Adrenal gland (tissue), 12 donors: ENCODE measurements around the gene VEGFA. TPM values are rescaled to one million over a fixed set of nuclear protein-coding genes. Genes with fewer than 3 reads are reported as not detected.

Experiments used
- DNase-seq, 7 donors: peaks; one replicate each; pipeline ENCODE4 v3.0.0-alpha.2; 2019 to 2020
- H3K27ac ChIP-seq, 5 donors: fragments of 200-600 bp; sonication (generic) in 4 of 5; 1 replicate in 3 of 5; 2 replicates in 2 of 5; pipeline versions ENCODE4 v1.5.1 to v1.8.0; 2016 to 2020; ENCODE audit warnings: mild to moderate bottlenecking in 1 of 5
- H3K27me3 ChIP-seq: fragments of 200-600 bp; 2 replicates; pipeline ENCODE4 v1.8.0; 2021
- H3K36me3 ChIP-seq, 2 donors: fragments of 200-600 bp; replicated peaks in 1 of 2; 1 replicate in 1 of 2; 2 replicates in 1 of 2; pipeline versions ENCODE4 v1.5.1 to v1.8.0; 2018 to 2022
- H3K4me1 ChIP-seq, 2 donors: fragments of 200-600 bp; replicated peaks in 1 of 2; 1 replicate in 1 of 2; 2 replicates in 1 of 2; pipeline versions ENCODE4 v1.5.1 to v1.8.0; 2018 to 2021
- H3K4me3 ChIP-seq, 4 donors: fragments of 200-600 bp; sonication (generic) in 3 of 4; one replicate each; pipeline ENCODE4 v1.5.1; 2016 to 2018
- H3K9me3 ChIP-seq, 3 donors: fragments of 200-600 bp; sonication (generic) in 1 of 3; replicated peaks in 1 of 3; 1 replicate in 2 of 3; 2 replicates in 1 of 3; pipeline versions ENCODE4 v1.5.1 to v1.8.0; 2016 to 2021
- POLR2A ChIP-seq, 2 donors: fragments of 450-650 bp; IDR thresholded peaks; one replicate each; pipeline ENCODE4 v1.6.1; 2017; ENCODE audit warnings: antibody characterized with exemption in 2 of 2, mild to moderate bottlenecking in 2 of 2, moderate library complexity in 1 of 2
- WGBS, 4 donors: extraction: QIAGEN DNeasy Blood & Tissue Kit in 2 of 4; methylation state at CpG; one replicate each; pipeline versions ENCODE4 v1.1.5 to v1.1.7; 2013 to 2017; 5-methylcytosine and 5-hydroxymethylcytosine counted together
- intact Hi-C, 2 donors: fragments of 100-400 bp; cut with DNase I; formaldehyde crosslinking; loops; one replicate each; pipeline versions ENCODE4 v1.14.1 to v1.15.0; 2022 to 2023
- polyA plus RNA-seq, 3 donors: library from polyadenylated mRNA; stranded (reverse); fragments of 200-250 nt in 2 of 3; fragments of 350-450 nt in 1 of 3; fragmentation: Illumina TruSeq in 1 of 3; extraction: RNeasy Lipid Tissue Mini Kit (QIAGEN cat#74804) in 1 of 3; gene quantifications; one replicate each; pipeline ENCODE4 v1.2.3, GENCODE V29; 2013 to 2014
- total RNA-seq, 9 donors: library from RNA; depleted of rRNA in 4 of 9; stranded (reverse); fragments of >200 nt in 4 of 9; fragments of 120-200 nt in 1 of 9; fragmentation: NEBNext Ultra II Directional in 1 of 9; extraction: Animal tissue kit (Norgen Biotek cat#: 25700) in 1 of 9; gene quantifications; one replicate each; pipeline versions ENCODE4 v1.1.0 to v1.2.4, GENCODE V29; 2013 to 2023
- TF ChIP-seq, protein P1 (sequence below), 6 experiments: fragments of 450-650 bp in 4 of 6; fragments of 200-600 bp in 2 of 6; sonication (generic) in 1 of 6; IDR thresholded peaks; 1 replicate in 5 of 6; 2 replicates in 1 of 6; pipeline versions ENCODE4 v1.5.1 to v1.8.0; 2016 to 2021; ENCODE audit warnings: antibody characterized with exemption in 6 of 6, mild to moderate bottlenecking in 2 of 6, moderate library complexity in 1 of 6
- donor health status: healthy with polysubstance abuse.
- donor health status: Bipolar disorder and iron deficiency.
- donor health status: DM: yes; HTN: yes; CAD: no.
- donor health status: DM: no; HTN: no; CAD: no.
- donor health status: DM: no; HTN: no; CAD: no.
- donor health status: DM: yes; HTN: yes; CAD: no.

VEGFA gene
- total and polyA plus RNA-seq, 12 donors, result 31.5 to 343 (median 101) TPM

DNA sequence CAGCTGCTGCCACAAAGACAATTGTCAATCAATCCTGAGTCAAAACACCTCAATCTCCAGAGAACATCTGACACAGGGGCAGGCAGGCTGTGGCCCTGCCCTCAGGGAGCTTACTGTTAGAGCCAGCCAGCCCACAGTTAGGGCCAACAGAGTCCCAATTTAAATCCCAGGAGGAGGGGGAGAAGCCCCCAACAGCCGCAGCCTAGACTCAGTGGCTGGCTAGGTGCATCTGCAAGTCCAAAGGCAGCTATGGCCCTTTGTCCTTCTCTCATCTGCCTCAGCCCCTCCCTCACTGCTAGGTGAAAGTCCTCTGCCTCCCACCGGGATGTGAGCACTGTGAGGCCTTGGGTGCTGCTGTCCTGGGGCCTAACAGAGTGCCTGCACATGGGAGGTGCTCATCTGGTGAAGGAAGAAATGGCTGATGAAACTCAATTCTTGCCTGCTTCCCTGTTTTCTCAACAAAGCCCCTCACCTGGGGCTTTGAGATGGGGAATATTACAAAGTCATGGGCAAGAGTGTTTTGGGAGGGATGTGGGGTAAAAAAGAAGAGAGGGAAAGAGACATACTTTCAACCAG lies 33.7 kb upstream of the VEGFA start:
- TF ChIP-seq, protein P1, sequence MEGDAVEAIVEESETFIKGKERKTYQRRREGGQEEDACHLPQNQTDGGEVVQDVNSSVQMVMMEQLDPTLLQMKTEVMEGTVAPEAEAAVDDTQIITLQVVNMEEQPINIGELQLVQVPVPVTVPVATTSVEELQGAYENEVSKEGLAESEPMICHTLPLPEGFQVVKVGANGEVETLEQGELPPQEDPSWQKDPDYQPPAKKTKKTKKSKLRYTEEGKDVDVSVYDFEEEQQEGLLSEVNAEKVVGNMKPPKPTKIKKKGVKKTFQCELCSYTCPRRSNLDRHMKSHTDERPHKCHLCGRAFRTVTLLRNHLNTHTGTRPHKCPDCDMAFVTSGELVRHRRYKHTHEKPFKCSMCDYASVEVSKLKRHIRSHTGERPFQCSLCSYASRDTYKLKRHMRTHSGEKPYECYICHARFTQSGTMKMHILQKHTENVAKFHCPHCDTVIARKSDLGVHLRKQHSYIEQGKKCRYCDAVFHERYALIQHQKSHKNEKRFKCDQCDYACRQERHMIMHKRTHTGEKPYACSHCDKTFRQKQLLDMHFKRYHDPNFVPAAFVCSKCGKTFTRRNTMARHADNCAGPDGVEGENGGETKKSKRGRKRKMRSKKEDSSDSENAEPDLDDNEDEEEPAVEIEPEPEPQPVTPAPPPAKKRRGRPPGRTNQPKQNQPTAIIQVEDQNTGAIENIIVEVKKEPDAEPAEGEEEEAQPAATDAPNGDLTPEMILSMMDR (IDR thresholded peaks at IDR 0.05), result no peak
- TF ChIP-seq POLR2A (IDR thresholded peaks at IDR 0.05), result no peak
- no peaks in the 10 kb centered on the region for H3K4me1 ChIP-seq
- intact Hi-C loops, result no loop called here
- DNase-seq, result peak in 1 of 7 donors; percentile 5
- H3K27ac ChIP-seq, result no peak overlapping the region
- no peak overlapping the region for H3K4me3 ChIP-seq
- 91 to 94% (median 94%) methylated on average over 2 of the region's 2 CpGs; no CpG with 5 or more reads in 1 of the 4 donors for WGBS, 4 donors
- peaks cover 0 to under 1% (median 0%) of the 10 kb centered on the region in 3 donors for H3K9me3 ChIP-seq
- H3K27me3 ChIP-seq, result no peaks in the 10 kb centered on the region
- H3K36me3 ChIP-seq, result no peaks in the 10 kb centered on the region

- peak in 1 of 7 donors; percentile 5 for DNase-seq
- H3K27ac ChIP-seq, result no peak overlapping the region
- H3K27me3 ChIP-seq, result no peaks in the 10 kb centered on the region
- no peak overlapping the region for H3K4me3 ChIP-seq
- TF ChIP-seq POLR2A (IDR thresholded peaks at IDR 0.05), result no peak
- no peaks in the 10 kb centered on the region for H3K9me3 ChIP-seq
- no peaks in the 10 kb centered on the region for H3K36me3 ChIP-seq
- intact Hi-C loops, result no loop called here
- WGBS, 4 donors, result 86 to 100% (median 90%) methylated on average over 1 to 2 of the region's 2 CpGs
- no peaks in the 10 kb centered on the region for H3K4me1 ChIP-seq
These were observed 33.2 kb upstream of the VEGFA start for GRCh38 chr6:43736844-43737243.

DNA sequence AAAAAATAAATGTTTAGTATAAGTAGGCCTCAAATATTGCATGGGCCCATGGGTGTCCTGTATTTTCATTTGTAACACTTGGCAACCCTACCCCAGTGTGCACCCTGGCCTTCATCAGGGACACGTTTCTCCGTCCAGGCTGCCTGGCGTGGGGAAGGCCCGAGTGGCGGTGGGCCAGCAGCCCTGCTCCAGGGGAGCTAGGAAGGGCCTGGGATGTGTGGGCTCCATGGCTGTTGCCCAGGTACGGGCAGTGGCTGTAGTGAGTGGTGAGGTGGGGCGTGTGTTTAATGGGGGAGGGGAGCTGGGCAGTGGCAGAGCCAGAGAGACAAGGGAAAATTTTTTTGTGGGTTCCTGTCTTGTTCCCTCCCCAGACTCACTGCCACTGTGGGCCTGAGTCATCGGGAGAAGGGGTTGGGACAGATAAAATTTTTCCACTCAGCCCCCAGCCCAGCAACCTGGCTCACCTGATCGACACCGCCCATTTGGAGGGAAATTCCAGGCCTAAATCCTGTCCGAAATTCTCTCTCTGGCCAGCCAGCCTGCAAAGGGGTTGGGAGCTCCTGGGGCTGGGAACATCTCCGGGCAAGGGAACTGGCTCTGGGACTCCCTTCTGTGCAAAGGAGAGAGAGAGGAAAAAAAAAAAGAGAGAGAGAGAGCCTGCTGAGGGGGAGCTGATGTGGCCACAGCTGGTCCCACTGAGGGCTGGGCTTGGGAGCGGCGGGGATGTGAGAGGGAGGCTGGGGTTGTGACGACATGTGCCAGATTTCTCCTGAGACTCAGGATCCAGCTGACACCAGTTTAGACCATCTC lies 32.5 kb upstream of the VEGFA start:
- peak in 2 of 7 donors; percentile 9 to 14 for DNase-seq
- 77 to 86% (median 80%) methylated on average over 14 to 15 of the region's 15 CpGs for WGBS, 4 donors
- Histone ChIP-seq H3K9me3 (no peaks in the 10 kb centered on the region), H3K4me3 (no peak overlapping the region), H3K27ac (no peak overlapping the region), H3K27me3 (no peaks in the 10 kb centered on the region), H3K36me3 (no peaks in the 10 kb centered on the region), H3K4me1 (no peaks in the 10 kb centered on the region)
- no peak for TF ChIP-seq POLR2A (IDR thresholded peaks at IDR 0.05)
- TF ChIP-seq, protein P1 (IDR thresholded peaks at IDR 0.05), result no peak
- intact Hi-C loops, result no loop called here

DNA sequence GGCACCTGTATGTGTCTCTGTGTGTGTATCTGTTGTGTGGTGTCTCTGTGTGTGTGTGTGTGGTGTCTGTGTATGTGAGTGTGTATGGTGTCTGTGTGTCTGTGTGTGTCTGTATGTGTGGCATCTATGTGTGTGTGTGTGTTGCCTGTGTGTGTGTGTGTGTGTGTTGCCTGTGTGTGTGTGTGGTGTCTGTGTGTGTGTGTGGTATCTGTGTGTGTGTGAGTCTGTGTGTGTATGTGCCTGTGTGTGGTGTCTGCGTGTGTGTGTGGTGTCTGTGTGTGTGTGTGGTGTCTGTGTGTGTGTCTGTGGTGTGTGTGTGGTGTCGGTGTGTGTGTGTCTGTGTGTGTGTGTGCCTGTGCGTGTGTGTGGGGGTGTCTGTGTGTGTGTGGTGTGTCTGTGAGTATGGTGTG lies 31.7 kb upstream of the VEGFA start:
- TF ChIP-seq POLR2A (IDR thresholded peaks at IDR 0.05), result no peak
- TF ChIP-seq, protein P1 (IDR thresholded peaks at IDR 0.05), result no peak
- no peaks in the 10 kb centered on the region for H3K4me1 ChIP-seq
- H3K27ac ChIP-seq, result no peak overlapping the region
- intact Hi-C loops, result no loop called here
- H3K4me3 ChIP-seq, result no peak overlapping the region
- no peak for DNase-seq
- no peaks in the 10 kb centered on the region for H3K36me3 ChIP-seq
- H3K9me3 ChIP-seq, result no peaks in the 10 kb centered on the region
- WGBS, 4 donors, result 65 to 82% (median 78%) methylated on average over 3 of the region's 3 CpGs
- H3K27me3 ChIP-seq, result no peaks in the 10 kb centered on the region
